ENCODE data around the gene PRR16. TPM values are rescaled to one million over a fixed set of nuclear protein-coding genes. Genes with fewer than 3 reads are reported as not detected.
A peak's percentile ranks its signal among the peaks of the same experiment; 100 is the strongest.

The PRR16 gene
- total and polyA plus RNA-seq, 4 experiments from 2014 or later: not detected

DNA sequence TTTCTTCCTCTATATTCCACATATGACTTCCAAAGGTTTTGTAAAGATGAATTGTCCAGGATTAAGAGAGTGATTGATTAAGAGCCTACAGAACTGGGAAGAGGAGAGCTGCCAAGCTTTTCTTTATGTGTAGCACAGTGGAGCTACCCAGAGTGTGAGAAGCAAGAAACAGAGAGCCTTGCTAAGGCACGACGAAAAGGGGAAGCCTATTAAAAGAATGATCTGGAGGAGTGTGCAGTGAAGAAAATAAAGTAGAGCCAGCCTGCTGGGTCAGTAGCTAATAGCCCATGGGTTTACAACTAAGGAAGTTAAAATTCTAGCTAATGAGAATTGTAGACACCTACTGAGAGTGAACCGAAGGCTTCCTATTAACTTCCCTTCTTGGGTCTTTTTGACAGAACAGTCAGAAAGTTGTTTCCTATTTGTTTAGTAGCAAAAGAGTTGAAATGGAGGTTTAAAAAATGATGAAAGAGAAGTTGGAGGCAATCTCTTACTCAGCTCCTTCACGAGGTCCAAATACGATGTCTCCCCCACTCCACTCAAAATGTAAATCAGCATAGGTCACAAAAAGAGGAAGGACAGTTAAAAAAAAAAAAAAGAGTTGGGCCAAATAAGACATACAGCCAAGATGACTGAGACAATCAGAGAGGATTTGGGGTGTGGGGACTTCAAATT lies 957 bp upstream of the PRR16 start:
- no peak overlapping the region for H3K27ac Mint-ChIP-seq

DNA sequence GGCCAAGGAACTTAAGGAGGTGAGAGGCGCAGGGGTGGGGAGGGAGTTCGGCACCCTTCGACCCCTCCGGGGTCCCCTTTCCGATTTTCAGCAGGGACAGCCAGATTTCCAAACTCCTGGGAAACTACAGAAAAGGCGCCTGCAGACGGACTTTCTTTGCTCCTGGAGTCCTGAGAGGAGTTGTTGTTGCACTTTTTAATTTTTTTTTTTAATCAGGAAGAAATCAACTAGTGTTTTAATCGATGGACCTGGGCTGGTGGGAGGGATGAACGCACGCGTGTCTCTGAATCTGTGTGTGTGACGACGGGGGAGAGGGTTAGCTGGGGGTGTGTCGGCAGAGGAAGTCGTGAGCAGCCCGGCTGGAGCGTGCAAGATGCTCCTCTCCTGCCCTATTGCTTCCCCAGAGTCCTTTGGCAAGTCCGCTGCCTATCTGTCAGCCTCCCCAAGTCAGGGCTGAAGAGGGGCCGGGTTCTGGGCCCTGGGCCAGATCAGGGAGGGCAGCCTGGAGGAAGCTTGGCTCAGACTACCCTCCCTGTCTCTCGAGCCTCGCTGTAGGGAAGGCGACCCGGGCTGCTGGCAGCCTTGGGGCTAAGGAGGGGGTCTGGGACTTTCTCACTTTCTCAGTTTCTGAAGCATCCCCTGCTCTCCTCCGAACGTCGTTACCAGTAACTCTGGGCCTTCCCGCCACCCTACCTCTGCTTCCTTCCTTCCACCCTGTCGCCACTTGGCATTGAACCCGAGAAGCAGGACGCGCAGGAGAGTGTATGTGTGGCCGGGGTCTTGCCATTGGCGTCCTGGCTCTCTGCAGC lies 731 bp downstream of the PRR16 start:
- Histone ChIP-seq H3K27me3 (ENCODE audit: insufficient read depth, low read length) (no peaks in the 10 kb centered on the region), H3K4me3 (ENCODE audit: low read length in 2 of 2) (no peak overlapping the region), H3K27ac (ENCODE audit: low read depth, low read length) (no peak overlapping the region), H3K4me1 (ENCODE audit: insufficient read depth, low read length) (no peaks in the 10 kb centered on the region), H3K9me3 (ENCODE audit: control insufficient read depth in 1 of 2, low read length in 2 of 2) (no peaks in the 10 kb centered on the region), H3K36me3 (ENCODE audit: insufficient read depth, low read length) (no peaks in the 10 kb centered on the region)
- DNase-seq: peak in 1 of 5 donors; percentile 31
- no peak overlapping the region for H3K27ac Mint-ChIP-seq
- ChIA-PET CTCF (ENCODE audit: partially characterized antibody) (no interaction called here), POLR2A (ENCODE audit: partially characterized antibody) (no interaction called here)
- peaks cover 23 to 27% of the 10 kb centered on the region in 2 donors for H3K27me3 Mint-ChIP-seq
- peaks cover 4 to 26% (median 7%) of the 10 kb centered on the region in 4 donors for H3K4me1 Mint-ChIP-seq
- no peaks in the 10 kb centered on the region for H3K36me3 Mint-ChIP-seq
- peaks cover 0 to 4% (median 0%) of the 10 kb centered on the region in 8 donors for H3K9me3 Mint-ChIP-seq
- peak overlapping the region in 7 of 8 donors; percentile 5 to 81 (median 65) for H3K4me3 Mint-ChIP-seq
- intact Hi-C loops (cut with micrococcal nuclease): no loop called here

More for the DNA sequence above, 957 bp upstream of the PRR16 start:
- Mint-ChIP-seq H3K27me3 (peaks cover 23 to 27% of the 10 kb centered on the region in 2 donors), H3K36me3 (no peaks in the 10 kb centered on the region), H3K4me3 (peak overlapping the region in 3 of 8 donors; percentile 25 to 78 (median 73)), H3K9me3 (peaks cover 0 to 4% (median 0%) of the 10 kb centered on the region in 8 donors), H3K4me1 (peaks cover 4 to 27% (median 7%) of the 10 kb centered on the region in 4 donors)
- DNase-seq: no peak
- Histone ChIP-seq H3K27me3 (ENCODE audit: insufficient read depth, low read length) (no peaks in the 10 kb centered on the region), H3K36me3 (ENCODE audit: insufficient read depth, low read length) (no peaks in the 10 kb centered on the region), H3K4me1 (ENCODE audit: insufficient read depth, low read length) (no peaks in the 10 kb centered on the region), H3K4me3 (ENCODE audit: low read length in 2 of 2) (no peak overlapping the region), H3K27ac (ENCODE audit: low read depth, low read length) (no peak overlapping the region), H3K9me3 (ENCODE audit: control insufficient read depth in 1 of 2, low read length in 2 of 2) (no peaks in the 10 kb centered on the region)
- ChIA-PET CTCF (ENCODE audit: partially characterized antibody) (interaction anchor here (0.6 to 0.7 kb wide), 2 partner anchors 10 to 21 kb away, joined by 3 read pairs; no protein-coding TSS in a partner anchor), POLR2A (ENCODE audit: partially characterized antibody) (no interaction called here)
- intact Hi-C loops (cut with micrococcal nuclease): no loop called here

DNA sequence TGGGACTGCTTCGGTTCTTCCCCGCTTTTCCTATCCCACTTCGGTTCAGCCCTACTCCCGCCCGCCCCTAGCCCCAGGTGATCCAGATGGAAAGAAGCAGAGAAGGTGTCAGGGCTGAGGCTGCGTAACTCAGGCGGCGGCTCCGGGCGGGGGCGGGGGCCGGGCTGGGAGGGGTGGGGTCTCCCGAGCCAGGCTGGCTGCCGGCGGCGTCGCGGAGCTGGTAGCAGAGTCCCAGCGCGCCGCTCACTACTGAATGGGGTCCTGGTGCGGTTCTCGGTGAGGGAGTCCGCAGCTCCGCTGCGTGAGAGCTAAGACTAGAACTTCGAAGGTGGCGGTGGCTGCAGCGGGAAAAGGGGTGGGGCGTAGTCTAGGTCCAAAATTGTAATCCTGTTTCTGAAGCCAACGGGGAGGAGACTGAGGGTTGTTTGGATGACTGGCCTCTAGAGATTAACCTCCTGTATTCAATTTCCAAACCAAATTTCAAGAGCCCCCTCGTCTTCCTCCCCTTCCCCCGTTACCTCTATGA lies 1.4 kb downstream of the PRR16 start:
- Mint-ChIP-seq H3K27ac (no peak overlapping the region), H3K4me1 (peaks cover 4 to 26% (median 7%) of the 10 kb centered on the region in 4 donors), H3K4me3 (peak overlapping the region in 5 of 8 donors; percentile 29 to 81 (median 46)), H3K36me3 (no peaks in the 10 kb centered on the region), H3K9me3 (peaks cover 0 to 4% (median 0%) of the 10 kb centered on the region in 8 donors), H3K27me3 (peaks cover 23 to 27% of the 10 kb centered on the region in 2 donors)
- intact Hi-C loops (cut with micrococcal nuclease): no loop called here
- H3K27me3 ChIP-seq (ENCODE audit: insufficient read depth, low read length): no peaks in the 10 kb centered on the region
- H3K9me3 ChIP-seq (ENCODE audit: control insufficient read depth in 1 of 2, low read length in 2 of 2): no peaks in the 10 kb centered on the region
- H3K36me3 ChIP-seq (ENCODE audit: insufficient read depth, low read length): no peaks in the 10 kb centered on the region
- H3K4me1 ChIP-seq (ENCODE audit: insufficient read depth, low read length): no peaks in the 10 kb centered on the region
- H3K4me3 ChIP-seq (ENCODE audit: low read length in 2 of 2): no peak overlapping the region
- no peak overlapping the region for H3K27ac ChIP-seq (ENCODE audit: low read depth, low read length)
- no peak for DNase-seq
- ChIA-PET POLR2A (ENCODE audit: partially characterized antibody) (no interaction called here), CTCF (ENCODE audit: partially characterized antibody) (no interaction called here)

DNA sequence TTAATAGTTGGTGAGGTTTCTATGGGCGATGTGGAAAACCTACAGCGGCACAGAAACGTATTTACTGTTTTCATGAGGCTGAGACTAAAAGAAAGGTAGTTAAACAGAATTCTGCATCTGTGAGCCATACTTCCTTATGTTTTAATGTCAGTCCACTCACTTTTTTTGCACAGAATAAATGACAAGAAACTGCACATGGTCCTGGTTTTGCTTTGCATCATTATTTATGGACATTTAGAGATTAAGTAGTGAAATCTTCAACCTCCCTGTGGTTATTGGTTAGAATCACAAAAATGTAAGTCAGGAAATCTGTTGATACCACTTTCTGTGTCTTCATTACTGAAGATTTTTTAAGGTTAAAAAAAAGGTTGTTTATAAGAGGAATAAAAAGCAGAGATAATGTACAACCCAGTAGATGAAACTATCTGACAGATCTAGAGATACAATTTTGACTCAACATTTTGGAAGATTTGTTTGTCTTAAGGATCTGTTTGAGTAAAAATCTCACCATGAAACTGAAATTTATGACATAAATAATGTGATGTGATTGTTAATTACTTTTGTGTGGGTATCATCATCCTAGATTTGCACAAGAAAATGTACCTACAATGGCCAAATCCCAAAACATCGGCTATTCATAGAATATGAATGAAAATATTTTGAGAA lies 2.4 kb downstream of the PRR16 start:
- no peak for DNase-seq
- no peaks in the 10 kb centered on the region for H3K27me3 ChIP-seq (ENCODE audit: insufficient read depth, low read length)
- no peak overlapping the region for H3K4me3 Mint-ChIP-seq
- H3K27ac Mint-ChIP-seq: no peak overlapping the region
- peaks cover 0 to 4% (median 0%) of the 10 kb centered on the region in 8 donors for H3K9me3 Mint-ChIP-seq
- POLR2A ChIA-PET (ENCODE audit: partially characterized antibody): no interaction called here
- H3K4me1 Mint-ChIP-seq: peaks cover 4 to 26% (median 7%) of the 10 kb centered on the region in 4 donors
- H3K4me1 ChIP-seq (ENCODE audit: insufficient read depth, low read length): no peaks in the 10 kb centered on the region
- no peak overlapping the region for H3K27ac ChIP-seq (ENCODE audit: low read depth, low read length)
- H3K27me3 Mint-ChIP-seq: peaks cover 23 to 27% of the 10 kb centered on the region in 2 donors
- intact Hi-C loops (cut with micrococcal nuclease): no loop called here
- CTCF ChIA-PET (ENCODE audit: partially characterized antibody): no interaction called here
- no peaks in the 10 kb centered on the region for H3K36me3 ChIP-seq (ENCODE audit: insufficient read depth, low read length)
- H3K4me3 ChIP-seq (ENCODE audit: low read length in 2 of 2): no peak overlapping the region
- no peaks in the 10 kb centered on the region for H3K9me3 ChIP-seq (ENCODE audit: control insufficient read depth in 1 of 2, low read length in 2 of 2)
- no peaks in the 10 kb centered on the region for H3K36me3 Mint-ChIP-seq

DNA sequence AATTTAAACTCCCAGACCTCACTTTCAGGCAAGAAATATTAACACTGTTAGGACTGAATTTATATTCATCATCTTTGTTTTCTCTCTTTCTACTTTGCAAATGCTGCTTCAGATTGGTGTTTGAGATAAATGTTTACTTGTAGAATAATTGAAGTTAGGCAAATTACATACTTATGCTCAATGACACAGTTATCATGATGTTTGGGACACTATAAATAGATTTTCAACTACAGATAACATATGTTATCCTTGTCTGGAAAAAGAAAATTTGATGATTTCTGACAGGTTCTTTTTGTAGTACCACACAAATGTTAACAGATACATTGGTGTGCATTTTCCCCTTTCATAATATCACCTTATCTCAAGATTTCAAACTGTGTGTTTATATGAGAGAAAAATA lies 7.9 kb downstream of the PRR16 start:
- Mint-ChIP-seq H3K27ac (no peak overlapping the region), H3K27me3 (no peaks in the 10 kb centered on the region), H3K9me3 (peaks cover 0 to 3% (median 0%) of the 10 kb centered on the region in 8 donors), H3K4me1 (no peaks in the 10 kb centered on the region), H3K36me3 (no peaks in the 10 kb centered on the region), H3K4me3 (no peak overlapping the region)
- Histone ChIP-seq H3K4me1 (ENCODE audit: insufficient read depth, low read length) (no peaks in the 10 kb centered on the region), H3K27ac (ENCODE audit: low read depth, low read length) (no peak overlapping the region), H3K36me3 (ENCODE audit: insufficient read depth, low read length) (no peaks in the 10 kb centered on the region), H3K4me3 (ENCODE audit: low read length in 2 of 2) (no peak overlapping the region), H3K9me3 (ENCODE audit: control insufficient read depth in 1 of 2, low read length in 2 of 2) (no peaks in the 10 kb centered on the region), H3K27me3 (ENCODE audit: insufficient read depth, low read length) (no peaks in the 10 kb centered on the region)
- DNase-seq: no peak
- CTCF ChIA-PET (ENCODE audit: partially characterized antibody): no interaction called here
- intact Hi-C loops (cut with micrococcal nuclease): no loop called here
- POLR2A ChIA-PET (ENCODE audit: partially characterized antibody): no interaction called here

DNA sequence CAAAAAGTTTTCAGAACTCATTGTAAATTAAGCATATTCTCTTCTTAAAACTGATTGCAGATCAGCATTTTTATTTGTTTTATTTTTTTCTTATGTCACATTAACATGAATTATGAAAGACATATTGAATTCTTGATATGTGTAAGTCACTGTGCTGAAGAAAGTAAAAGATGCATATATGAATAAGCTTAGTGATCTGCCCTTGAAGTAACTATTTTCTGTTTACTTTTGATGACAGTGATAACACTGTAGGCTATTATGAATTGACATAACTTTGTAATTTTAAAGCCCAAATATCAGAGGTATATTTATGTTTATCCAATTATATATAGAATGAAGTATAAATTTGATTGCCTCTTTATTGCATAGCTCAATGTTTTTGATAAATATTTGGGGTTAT lies 8.8 kb downstream of the PRR16 start:
- Histone ChIP-seq H3K9me3 (ENCODE audit: control insufficient read depth in 1 of 2, low read length in 2 of 2) (no peaks in the 10 kb centered on the region), H3K27ac (ENCODE audit: low read depth, low read length) (no peak overlapping the region), H3K36me3 (ENCODE audit: insufficient read depth, low read length) (no peaks in the 10 kb centered on the region), H3K27me3 (ENCODE audit: insufficient read depth, low read length) (no peaks in the 10 kb centered on the region), H3K4me3 (ENCODE audit: low read length in 2 of 2) (no peak overlapping the region), H3K4me1 (ENCODE audit: insufficient read depth, low read length) (no peaks in the 10 kb centered on the region)
- no peaks in the 10 kb centered on the region for H3K4me1 Mint-ChIP-seq
- H3K9me3 Mint-ChIP-seq: peaks cover 0 to 3% (median 0%) of the 10 kb centered on the region in 8 donors
- intact Hi-C loops (cut with micrococcal nuclease): no loop called here
- ChIA-PET POLR2A (ENCODE audit: partially characterized antibody) (no interaction called here), CTCF (ENCODE audit: partially characterized antibody) (no interaction called here)
- no peaks in the 10 kb centered on the region for H3K27me3 Mint-ChIP-seq
- no peak overlapping the region for H3K27ac Mint-ChIP-seq
- no peaks in the 10 kb centered on the region for H3K36me3 Mint-ChIP-seq
- H3K4me3 Mint-ChIP-seq: no peak overlapping the region
- no peak for DNase-seq

DNA sequence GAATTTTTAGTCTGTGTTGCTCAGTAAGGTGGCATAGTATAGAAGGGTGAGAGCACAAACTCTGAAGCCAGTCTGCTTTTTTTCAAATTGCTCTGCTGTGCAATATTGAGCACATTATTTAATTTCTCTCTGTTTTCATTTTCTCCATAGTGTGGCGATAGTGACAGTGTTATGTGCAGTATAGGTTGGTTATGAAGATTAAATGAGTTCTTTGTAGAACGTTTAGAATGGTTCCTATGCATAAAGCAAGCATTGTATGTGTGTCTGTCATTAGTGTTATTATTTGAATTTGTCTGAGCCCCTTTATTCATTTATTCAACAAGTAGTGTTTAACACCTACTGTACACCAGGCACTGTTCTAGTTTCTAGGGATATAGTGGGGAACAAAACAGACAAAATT lies 9.2 kb downstream of the PRR16 start:
- ChIA-PET CTCF (ENCODE audit: partially characterized antibody) (no interaction called here), POLR2A (ENCODE audit: partially characterized antibody) (no interaction called here)
- Mint-ChIP-seq H3K4me1 (no peaks in the 10 kb centered on the region), H3K4me3 (no peak overlapping the region), H3K27me3 (no peaks in the 10 kb centered on the region), H3K36me3 (no peaks in the 10 kb centered on the region), H3K27ac (no peak overlapping the region), H3K9me3 (peaks cover 0 to 3% (median 0%) of the 10 kb centered on the region in 8 donors)
- no peaks in the 10 kb centered on the region for H3K36me3 ChIP-seq (ENCODE audit: insufficient read depth, low read length)
- H3K27ac ChIP-seq (ENCODE audit: low read depth, low read length): no peak overlapping the region
- intact Hi-C loops (cut with micrococcal nuclease): no loop called here
- no peak for DNase-seq
- no peaks in the 10 kb centered on the region for H3K9me3 ChIP-seq (ENCODE audit: control insufficient read depth in 1 of 2, low read length in 2 of 2)
- H3K4me1 ChIP-seq (ENCODE audit: insufficient read depth, low read length): no peaks in the 10 kb centered on the region
- no peaks in the 10 kb centered on the region for H3K27me3 ChIP-seq (ENCODE audit: insufficient read depth, low read length)
- H3K4me3 ChIP-seq (ENCODE audit: low read length in 2 of 2): no peak overlapping the region

Measured in CD4-positive, alpha-beta memory T cell (primary cell).